Duodenal mucosa (tissue), 2 donors: ENCODE data around the gene U2SURP.
"Not testable (repeated sequence)": the region's sequence is repeated elsewhere in the genome, so short reads cannot be mapped to it uniquely, and the experiment has no call there.

Experiments used
- H3K27ac ChIP-seq: one replicate; pipeline ENCODE4 v1.7.0; 2013; ENCODE audit warnings: low read depth, low read length
- H3K27me3 ChIP-seq, 2 donors: one replicate each; pipeline ENCODE4 v1.7.0; 2013; ENCODE audit warnings: low read length in 2 of 2, control low read depth in 1 of 2; ENCODE audit not compliant: insufficient read depth in 2 of 2, control insufficient read depth in 1 of 2
- H3K36me3 ChIP-seq, 2 donors: one replicate each; pipeline ENCODE4 v1.7.0; 2013; ENCODE audit warnings: low read length in 2 of 2, control low read depth in 1 of 2; ENCODE audit not compliant: insufficient read depth in 2 of 2, control insufficient read depth in 1 of 2
- H3K4me1 ChIP-seq, 2 donors: one replicate each; pipeline ENCODE4 v1.7.0; 2013; ENCODE audit warnings: low read length in 2 of 2, control low read depth in 1 of 2; ENCODE audit not compliant: insufficient read depth in 2 of 2, control insufficient read depth in 1 of 2
- H3K4me3 ChIP-seq, 2 donors: one replicate each; pipeline ENCODE4 v1.7.0; 2013; ENCODE audit warnings: low read length in 2 of 2, low read depth in 1 of 2
- H3K9ac ChIP-seq, 2 donors: one replicate each; pipeline ENCODE4 v1.7.0; 2013; ENCODE audit warnings: low read length in 2 of 2, low read depth in 1 of 2
- H3K9me3 ChIP-seq, 2 donors: one replicate each; pipeline ENCODE4 v1.7.0; 2013; ENCODE audit warnings: low read length in 2 of 2, control low read depth in 1 of 2; ENCODE audit not compliant: control insufficient read depth in 1 of 2

U2SURP gene

GRCh38 chr3:143065364-143065763, 64.0 kb downstream of the U2SURP start:
- no peak overlapping the region for H3K4me3 ChIP-seq

DNA sequence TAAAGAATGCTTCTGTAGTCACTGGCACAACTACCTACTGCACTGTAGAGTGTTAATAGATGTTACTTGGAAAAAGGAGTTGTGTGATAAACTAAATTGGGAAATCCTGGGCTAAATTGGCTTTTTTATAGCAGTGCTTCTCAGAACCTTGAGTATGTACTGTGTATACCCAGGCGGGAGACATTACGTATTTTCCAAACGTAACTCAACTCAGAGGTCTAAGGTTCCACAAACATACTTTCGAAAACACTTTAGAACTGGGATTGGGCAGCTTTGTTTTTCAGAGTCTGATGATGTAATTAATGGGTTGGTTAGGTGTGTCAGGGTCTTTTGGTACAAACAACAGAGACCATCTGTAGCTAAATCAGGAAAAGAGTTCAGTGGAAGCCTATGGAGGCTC, 64.7 kb downstream of the U2SURP start:
- no peaks in the 10 kb centered on the region for H3K9me3 ChIP-seq
- H3K4me3 ChIP-seq: no peak overlapping the region
- peaks cover 13 to 14% of the 10 kb centered on the region in 2 donors for H3K4me1 ChIP-seq
- no peak overlapping the region for H3K9ac ChIP-seq
- no peaks in the 10 kb centered on the region for H3K36me3 ChIP-seq
- no peaks in the 10 kb centered on the region for H3K27me3 ChIP-seq
- H3K27ac ChIP-seq: no peak overlapping the region

More at GRCh38 chr3:143065364-143065763, 64.0 kb downstream of the U2SURP start:
- no peaks in the 10 kb centered on the region for H3K9me3 ChIP-seq
- H3K4me1 ChIP-seq: peaks cover 8 to 9% of the 10 kb centered on the region in 2 donors
- H3K36me3 ChIP-seq: no peaks in the 10 kb centered on the region
- no peak overlapping the region for H3K9ac ChIP-seq
- H3K27me3 ChIP-seq: no peaks in the 10 kb centered on the region
- H3K27ac ChIP-seq: no peak overlapping the region

- H3K9ac ChIP-seq: no peak overlapping the region
These were observed 65.8 kb downstream of the U2SURP start for GRCh38 chr3:143067201-143067600.

DNA sequence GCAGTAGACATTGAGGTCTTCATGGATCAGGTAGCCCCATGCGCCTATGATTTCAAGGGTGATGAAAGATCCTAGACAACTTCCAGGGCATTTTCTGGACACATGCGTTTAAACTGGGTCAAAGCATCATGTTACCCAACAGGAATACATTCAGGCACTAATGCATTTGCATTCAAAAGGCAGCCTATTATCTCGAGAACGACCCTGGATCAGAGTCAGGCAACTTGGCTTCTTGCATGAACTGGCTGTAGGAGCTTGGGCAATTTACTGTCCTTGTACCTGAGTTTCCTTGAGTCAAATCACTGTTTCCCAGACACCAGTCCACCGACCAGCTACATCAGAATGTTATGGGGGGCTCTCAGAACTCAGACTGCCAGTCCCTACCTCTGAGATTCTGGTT, 66.7 kb downstream of the U2SURP start:
- Histone ChIP-seq H3K9me3 (no peaks in the 10 kb centered on the region), H3K27me3 (no peaks in the 10 kb centered on the region), H3K4me1 (peaks cover 17 to 19% of the 10 kb centered on the region in 2 donors), H3K27ac (no peak overlapping the region), H3K9ac (no peak overlapping the region), H3K36me3 (no peaks in the 10 kb centered on the region), H3K4me3 (no peak overlapping the region)

More at GRCh38 chr3:143067201-143067600, 65.8 kb downstream of the U2SURP start:
- Histone ChIP-seq H3K36me3 (no peaks in the 10 kb centered on the region), H3K9me3 (no peaks in the 10 kb centered on the region), H3K4me3 (no peak overlapping the region), H3K27me3 (no peaks in the 10 kb centered on the region), H3K27ac (no peak overlapping the region), H3K4me1 (peaks cover 17 to 19% of the 10 kb centered on the region in 2 donors)

DNA sequence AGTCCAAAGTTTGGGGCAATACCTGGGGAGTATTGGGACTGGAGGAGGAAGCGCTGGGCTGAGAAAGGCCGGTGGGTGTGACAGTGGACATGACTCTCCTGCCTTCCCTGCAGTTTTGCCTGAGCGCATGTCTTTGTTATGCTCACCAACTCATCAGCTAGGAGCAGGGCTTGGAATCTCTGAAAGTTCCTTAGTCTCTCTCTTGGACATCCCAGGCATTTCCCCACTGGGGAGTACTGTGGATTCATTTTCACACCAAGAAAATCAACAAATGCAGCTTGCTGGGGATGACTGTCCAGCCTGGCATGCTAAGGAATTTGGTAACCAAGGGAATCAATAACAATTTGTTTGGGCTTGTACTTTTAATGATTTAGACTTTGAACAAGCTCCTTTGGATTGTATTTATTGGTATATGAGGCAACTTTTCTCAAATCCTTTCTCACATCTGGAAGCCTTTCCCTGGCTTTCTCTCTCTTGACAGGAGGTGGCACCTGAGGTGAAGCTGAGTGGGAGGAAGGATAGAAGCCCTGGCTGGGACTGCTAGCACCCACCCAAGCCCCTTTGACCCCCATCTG, 69.7 kb downstream of the U2SURP start:
- H3K27me3 ChIP-seq: no peaks in the 10 kb centered on the region
- H3K4me3 ChIP-seq: no peak overlapping the region
- no peaks in the 10 kb centered on the region for H3K9me3 ChIP-seq
- no peaks in the 10 kb centered on the region for H3K36me3 ChIP-seq
- H3K27ac ChIP-seq: no peak overlapping the region
- peaks cover 9 to 10% of the 10 kb centered on the region in 2 donors for H3K4me1 ChIP-seq
- no peak overlapping the region for H3K9ac ChIP-seq

DNA sequence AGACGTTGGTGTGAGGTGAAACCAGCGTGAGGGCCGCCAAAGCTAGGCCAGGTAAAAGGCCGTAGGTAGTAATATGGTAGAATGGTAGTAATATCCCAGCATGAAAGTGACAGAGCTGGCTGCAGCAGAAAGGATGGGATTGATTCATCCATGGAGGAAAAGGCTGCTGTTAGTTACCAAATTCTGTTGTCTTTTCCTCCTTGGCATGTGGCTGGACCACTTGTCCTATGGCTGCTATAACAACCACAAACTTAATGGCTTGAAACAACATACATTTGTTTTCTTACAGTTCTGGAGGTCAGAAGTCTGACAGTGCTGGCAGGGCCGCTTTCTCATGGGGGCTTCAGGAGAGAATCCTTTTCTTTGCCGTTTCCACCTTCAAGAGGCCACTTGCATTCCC, 70.4 kb downstream of the U2SURP start:
- Histone ChIP-seq H3K36me3 (no peaks in the 10 kb centered on the region), H3K27ac (no peak overlapping the region), H3K4me1 (peaks cover 9 to 10% of the 10 kb centered on the region in 2 donors), H3K9ac (no peak overlapping the region), H3K4me3 (no peak overlapping the region), H3K9me3 (no peaks in the 10 kb centered on the region), H3K27me3 (no peaks in the 10 kb centered on the region)

- not testable (repeated sequence) for H3K27ac ChIP-seq, H3K36me3 ChIP-seq, H3K9me3 ChIP-seq, H3K4me3 ChIP-seq, H3K9ac ChIP-seq, H3K27me3 ChIP-seq
- peaks cover 9 to 10% of the 10 kb centered on the region in 2 donors for H3K4me1 ChIP-seq
These were observed 71.1 kb downstream of the U2SURP start for GRCh38 chr3:143072298-143073020.

- H3K4me1 ChIP-seq: peaks cover 9 to 10% of the 10 kb centered on the region in 2 donors
- H3K9me3 ChIP-seq, H3K27me3 ChIP-seq, H3K4me3 ChIP-seq, H3K9ac ChIP-seq, H3K27ac ChIP-seq, H3K36me3 ChIP-seq: not testable (repeated sequence)
These were observed 72.2 kb downstream of the U2SURP start for GRCh38 chr3:143073541-143073940.

DNA sequence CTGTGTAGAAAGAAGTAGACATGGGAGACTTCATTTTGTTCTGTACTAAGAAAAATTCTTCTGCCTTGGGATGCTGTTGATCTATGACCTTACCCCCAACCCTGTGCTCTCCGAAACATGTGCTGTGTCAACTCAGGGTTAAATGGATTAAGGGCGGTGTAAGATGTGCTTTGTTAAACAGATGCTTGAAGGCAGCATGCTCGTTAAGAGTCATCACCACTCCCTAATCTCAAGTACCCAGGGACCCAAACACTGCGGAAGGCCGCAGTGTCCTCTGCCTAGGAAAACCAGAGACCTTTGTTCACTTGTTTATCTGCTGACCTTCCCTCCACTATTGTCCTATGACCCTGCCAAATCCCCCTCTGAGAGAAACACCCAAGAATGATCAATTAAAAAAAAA, 72.6 kb downstream of the U2SURP start:
- H3K4me1 ChIP-seq: peaks cover 9 to 10% of the 10 kb centered on the region in 2 donors
- not testable (repeated sequence) for H3K9me3 ChIP-seq, H3K9ac ChIP-seq, H3K4me3 ChIP-seq, H3K27ac ChIP-seq, H3K36me3 ChIP-seq, H3K27me3 ChIP-seq

- H3K27me3 ChIP-seq: no peaks in the 10 kb centered on the region
- H3K9ac ChIP-seq: no peak overlapping the region
- H3K36me3 ChIP-seq: no peaks in the 10 kb centered on the region
- H3K4me3 ChIP-seq: no peak overlapping the region
- H3K9me3 ChIP-seq: no peaks in the 10 kb centered on the region
- H3K4me1 ChIP-seq: no peaks in the 10 kb centered on the region
- no peak overlapping the region for H3K27ac ChIP-seq
These were observed 77.5 kb downstream of the U2SURP start for GRCh38 chr3:143078883-143079282.
